Smooth muscle cell (in vitro differentiated cells): ENCODE measurements around the gene MED13L. TPM values are rescaled to one million over a fixed set of nuclear protein-coding genes. Genes with fewer than 3 reads are reported as not detected.

Experiments used
- DNase-seq: peaks from one replicate; lab custom pipeline; 2025; ENCODE audit not compliant: unreplicated experiment; lab: John Stamatoyannopoulos, UW
- H2AFZ ChIP-seq: fragments of 200-600 bp; sonication (generic); 2 replicates; pipeline ENCODE4 v1.6.0; 2016; ENCODE audit warnings: antibody characterized with exemption, low read depth, mild to moderate bottlenecking
- H3F3A ChIP-seq: fragments of 200-600 bp; sonication (generic); 2 replicates; pipeline ENCODE4 v1.6.0; 2017; ENCODE audit warnings: antibody characterized with exemption, low read depth
- H3K27ac ChIP-seq: fragments of 200-600 bp; sonication (generic); 2 replicates; pipeline ENCODE4 v1.5.1; 2016; ENCODE audit warnings: low read depth, mild to moderate bottlenecking
- H3K27me3 ChIP-seq: fragments of 200-600 bp; sonication (generic); 2 replicates; pipeline ENCODE4 v1.6.1; 2016; ENCODE audit warnings: low read depth, mild to moderate bottlenecking
- H3K36me3 ChIP-seq: fragments of 200-600 bp; sonication (generic); 2 replicates; pipeline ENCODE4 v1.5.1; 2016; ENCODE audit warnings: low read depth
- H3K4me1 ChIP-seq: fragments of 200-600 bp; sonication (generic); 2 replicates; pipeline ENCODE4 v1.5.1; 2016; ENCODE audit warnings: low read depth
- H3K4me2 ChIP-seq: fragments of 200-600 bp; sonication (generic); 2 replicates; pipeline ENCODE4 v1.6.0; 2016; ENCODE audit warnings: mild to moderate bottlenecking
- H3K4me3 ChIP-seq: fragments of 200-600 bp; sonication (generic); 2 replicates; pipeline ENCODE4 v1.5.1; 2016; ENCODE audit warnings: mild to moderate bottlenecking
- H3K79me2 ChIP-seq: fragments of 200-600 bp; sonication (generic); 2 replicates; pipeline ENCODE4 v1.6.0; 2016; ENCODE audit warnings: low read depth, mild to moderate bottlenecking
- H3K9ac ChIP-seq: fragments of 200-600 bp; sonication (generic); 2 replicates; pipeline ENCODE4 v1.6.0; 2016; ENCODE audit warnings: low read depth
- H3K9me3 ChIP-seq: fragments of 200-600 bp; sonication (generic); replicated peaks from 2 replicates; pipeline ENCODE4 v1.5.1; 2016; ENCODE audit warnings: low read depth
- H4K20me1 ChIP-seq: fragments of 200-600 bp; sonication (generic); 2 replicates; pipeline ENCODE4 v1.6.0; 2016; ENCODE audit warnings: low read depth
- CTCF ChIP-seq: fragments of 200-600 bp; sonication (generic); IDR thresholded peaks from 2 replicates; pipeline ENCODE4 v1.5.1; 2017; ENCODE audit warnings: borderline replicate concordance, mild to moderate bottlenecking, antibody characterized with exemption; ENCODE audit not compliant: insufficient read depth, poor library complexity, severe bottlenecking
- WGBS: methylation state at CpG from one replicate; pipeline ENCODE4 v1.1.7; 2016; ENCODE audit warnings: low lambda C conversion rate; 5-methylcytosine and 5-hydroxymethylcytosine counted together
- polyA plus RNA-seq: library from polyadenylated mRNA; unstranded; fragments of >200 nt; fragmentation: Nextera tagmentation; extraction: Ambion mirVana; gene quantifications from 2 replicates; pipeline ENCODE4 v1.2.1, GENCODE V29; 2016
- total RNA-seq: library from RNA; depleted of rRNA; stranded (reverse); fragments of >200 nt; gene quantifications from 2 replicates; pipeline ENCODE4 v1.2.3, GENCODE V29; 2014

The MED13L gene
- total and polyA plus RNA-seq, 2 experiments from 2014 or later: 13.2 to 74.3 TPM

- Histone ChIP-seq H3K9me3 (no peaks in the 10 kb centered on the region), H3K27me3 (no peaks in the 10 kb centered on the region), H3K9ac (no peak overlapping the region), H3K79me2 (peaks cover 11% of the 10 kb centered on the region), H2AFZ (no peak overlapping the region), H3K4me3 (no peak overlapping the region), H3K27ac (no peak overlapping the region), H3F3A (no peaks in the 10 kb centered on the region), H3K36me3 (peaks cover 25% of the 10 kb centered on the region), H3K4me1 (no peaks in the 10 kb centered on the region), H3K4me2 (no peak overlapping the region), H4K20me1 (peaks cover 69% of the 10 kb centered on the region)
- WGBS: 65% methylated on average over 8 of the region's 8 CpGs
- TF ChIP-seq CTCF: no peak
- DNase-seq: no peak
Measured at GRCh38 chr12:115988625-115989563, 288.6 kb downstream of the MED13L start.

GRCh38 chr12:115988212-115988611 is 289.3 kb downstream of the MED13L start:
- peaks cover 25% of the 10 kb centered on the region for H3K36me3 ChIP-seq
- WGBS: 49% methylated on average over 2 of the region's 2 CpGs

GRCh38 chr12:115984616-115985015 is 292.9 kb downstream of the MED13L start:
- Histone ChIP-seq H3K79me2 (peaks cover 11% of the 10 kb centered on the region), H3K9me3 (no peaks in the 10 kb centered on the region), H3K9ac (no peak overlapping the region), H3K27me3 (no peaks in the 10 kb centered on the region), H3K27ac (no peak overlapping the region), H3K4me1 (no peaks in the 10 kb centered on the region), H2AFZ (no peak overlapping the region), H4K20me1 (peaks cover 55% of the 10 kb centered on the region), H3K36me3 (peaks cover 28% of the 10 kb centered on the region), H3F3A (no peaks in the 10 kb centered on the region), H3K4me2 (no peak overlapping the region), H3K4me3 (no peak overlapping the region)
- WGBS: 75% methylated on average over 4 of the region's 4 CpGs
- no peak for TF ChIP-seq CTCF
- no peak for DNase-seq

More at GRCh38 chr12:115988212-115988611, 289.3 kb downstream of the MED13L start:
- Histone ChIP-seq H3K79me2 (peaks cover 11% of the 10 kb centered on the region), H3K27ac (no peak overlapping the region), H3K27me3 (no peaks in the 10 kb centered on the region), H2AFZ (no peak overlapping the region), H3K4me3 (no peak overlapping the region), H3K4me1 (no peaks in the 10 kb centered on the region), H3K9me3 (no peaks in the 10 kb centered on the region), H4K20me1 (peaks cover 69% of the 10 kb centered on the region), H3K9ac (no peak overlapping the region), H3K4me2 (no peak overlapping the region), H3F3A (no peaks in the 10 kb centered on the region)
- TF ChIP-seq CTCF: no peak
- no peak for DNase-seq
